Body of pancreas (tissue), 4 donors: Measurements from ENCODE around the gene ZNF236.

Source experiments
- POLR2A ChIP-seq, 3 donors: fragments of 450-650 bp; IDR thresholded peaks; one replicate each; pipeline ENCODE4 v1.6.1; 2016; ENCODE audit warnings: antibody characterized with exemption in 3 of 3, mild to moderate bottlenecking in 2 of 3
- TF ChIP-seq, protein P1 (sequence below), 7 experiments: fragments of 450-650 bp in 4 of 7; fragments of 200-600 bp in 3 of 7; sonication (generic) in 3 of 7; IDR thresholded peaks; one replicate each; pipeline ENCODE4 v1.5.1; 2016 to 2019; ENCODE audit warnings: antibody characterized with exemption in 7 of 7

DNA sequence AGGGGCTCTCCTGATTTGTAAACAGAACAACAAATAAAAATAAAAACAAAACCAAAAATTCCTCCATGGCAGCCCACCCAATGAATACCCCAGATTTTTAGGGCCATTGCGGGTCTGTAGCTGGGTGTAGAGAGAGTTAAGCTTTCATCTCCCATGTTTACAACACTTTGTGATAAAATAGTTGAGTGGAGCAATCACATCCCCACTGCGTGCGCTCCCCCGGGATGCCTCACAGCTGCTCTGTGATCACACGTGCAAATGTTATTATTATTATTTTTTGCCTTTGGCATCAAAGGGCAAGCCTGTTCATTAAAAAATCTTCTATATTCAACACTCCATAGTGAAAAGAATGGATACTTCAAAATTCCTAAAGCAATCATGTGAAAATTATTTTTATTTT lies 192.2 kb downstream of the ZNF236 start:
- TF ChIP-seq, protein P1, sequence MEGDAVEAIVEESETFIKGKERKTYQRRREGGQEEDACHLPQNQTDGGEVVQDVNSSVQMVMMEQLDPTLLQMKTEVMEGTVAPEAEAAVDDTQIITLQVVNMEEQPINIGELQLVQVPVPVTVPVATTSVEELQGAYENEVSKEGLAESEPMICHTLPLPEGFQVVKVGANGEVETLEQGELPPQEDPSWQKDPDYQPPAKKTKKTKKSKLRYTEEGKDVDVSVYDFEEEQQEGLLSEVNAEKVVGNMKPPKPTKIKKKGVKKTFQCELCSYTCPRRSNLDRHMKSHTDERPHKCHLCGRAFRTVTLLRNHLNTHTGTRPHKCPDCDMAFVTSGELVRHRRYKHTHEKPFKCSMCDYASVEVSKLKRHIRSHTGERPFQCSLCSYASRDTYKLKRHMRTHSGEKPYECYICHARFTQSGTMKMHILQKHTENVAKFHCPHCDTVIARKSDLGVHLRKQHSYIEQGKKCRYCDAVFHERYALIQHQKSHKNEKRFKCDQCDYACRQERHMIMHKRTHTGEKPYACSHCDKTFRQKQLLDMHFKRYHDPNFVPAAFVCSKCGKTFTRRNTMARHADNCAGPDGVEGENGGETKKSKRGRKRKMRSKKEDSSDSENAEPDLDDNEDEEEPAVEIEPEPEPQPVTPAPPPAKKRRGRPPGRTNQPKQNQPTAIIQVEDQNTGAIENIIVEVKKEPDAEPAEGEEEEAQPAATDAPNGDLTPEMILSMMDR (IDR thresholded peaks at IDR 0.05): no peak
- TF ChIP-seq POLR2A (IDR thresholded peaks at IDR 0.05): no peak
